ENCODE results near the gene VPS41.
"Not testable (repeated sequence)": the region's sequence is repeated elsewhere in the genome, so short reads cannot be mapped to it uniquely, and the experiment has no call there.

VPS41 gene

DNA sequence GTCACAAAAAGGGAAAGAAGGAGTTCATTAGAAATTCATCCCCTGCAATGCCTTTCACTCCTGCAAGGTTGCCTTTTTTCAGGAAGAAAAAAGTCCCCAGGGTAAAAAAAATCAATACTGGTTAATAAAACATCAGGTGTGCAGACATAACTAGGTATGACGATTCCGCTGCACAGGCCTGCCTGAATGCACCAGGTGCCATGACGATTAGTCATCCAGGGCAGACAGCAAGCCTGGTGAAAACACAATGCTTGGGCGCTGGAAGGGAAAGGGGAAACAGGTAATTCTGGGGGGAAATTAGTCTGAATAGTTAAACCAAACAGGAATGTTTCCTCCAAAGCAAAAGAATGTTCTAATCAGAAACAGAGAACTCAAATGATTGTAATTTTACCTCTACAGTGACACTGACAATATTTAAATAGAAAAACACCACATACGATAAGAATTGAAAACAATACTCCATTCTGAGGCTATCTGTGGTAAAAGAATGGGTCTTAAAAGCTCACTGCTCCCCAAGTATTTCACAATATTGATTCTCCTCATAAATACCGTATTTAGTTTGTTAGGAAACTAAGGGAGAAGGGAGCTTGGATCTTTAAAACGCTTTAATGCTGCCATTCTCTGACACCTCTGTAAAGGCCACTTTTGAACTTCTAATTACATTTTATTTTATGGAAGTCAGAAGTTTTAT lies 45.2 kb downstream of the VPS41 start:
- Histone ChIP-seq H3K27me3 (ENCODE audit: insufficient read depth, low read length) (no peaks in the 10 kb centered on the region), H3K9me3 (ENCODE audit: low read length) (no peaks in the 10 kb centered on the region), H2AFZ (ENCODE audit: low read depth, low read length) (no peak overlapping the region), H3K4me3 (ENCODE audit: low read length) (no peak overlapping the region), H3K36me3 (ENCODE audit: insufficient read depth, low read length) (peaks cover 21% of the 10 kb centered on the region), H3K4me1 (ENCODE audit: insufficient read depth, low read length) (peaks cover 16% of the 10 kb centered on the region)

DNA sequence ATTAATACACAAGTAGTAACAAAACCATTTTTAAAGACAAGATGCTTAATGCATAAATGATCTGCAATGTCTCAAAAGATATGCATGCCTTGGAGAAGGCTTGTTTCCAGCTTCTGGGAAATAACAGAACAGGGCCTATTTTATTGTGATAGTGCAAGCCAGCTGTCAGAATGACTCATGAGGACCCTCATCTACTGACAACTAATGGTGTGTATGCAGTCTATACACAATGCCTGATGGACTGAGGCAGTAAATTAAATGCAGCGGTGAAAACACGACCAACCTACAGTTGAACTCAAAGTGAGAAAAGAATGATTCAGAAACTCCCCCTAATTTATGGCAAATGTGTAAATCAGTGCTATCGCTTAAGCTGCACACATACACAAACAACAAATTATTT lies 46.3 kb downstream of the VPS41 start:
- Histone ChIP-seq H3K4me1 (ENCODE audit: insufficient read depth, low read length) (peaks cover 16% of the 10 kb centered on the region), H3K4me3 (ENCODE audit: low read length) (no peak overlapping the region), H3K9me3 (ENCODE audit: low read length) (no peaks in the 10 kb centered on the region), H2AFZ (ENCODE audit: low read depth, low read length) (no peak overlapping the region), H3K27me3 (ENCODE audit: insufficient read depth, low read length) (no peaks in the 10 kb centered on the region), H3K36me3 (ENCODE audit: insufficient read depth, low read length) (peaks cover 12% of the 10 kb centered on the region)

- Histone ChIP-seq H3K4me3 (ENCODE audit: low read length) (no peak overlapping the region), H3K27me3 (ENCODE audit: insufficient read depth, low read length) (no peaks in the 10 kb centered on the region), H3K9me3 (ENCODE audit: low read length) (no peaks in the 10 kb centered on the region), H2AFZ (ENCODE audit: low read depth, low read length) (no peak overlapping the region), H3K36me3 (ENCODE audit: insufficient read depth, low read length) (peaks cover 3% of the 10 kb centered on the region), H3K4me1 (ENCODE audit: insufficient read depth, low read length) (peaks cover 11% of the 10 kb centered on the region)
Observed at GRCh38 chr7:38858259-38858884, 50.6 kb downstream of the VPS41 start.

GRCh38 chr7:38855867-38856266 lies 53.1 kb downstream of the VPS41 start:
- no peak overlapping the region for H2AFZ ChIP-seq (ENCODE audit: low read depth, low read length)
- no peaks in the 10 kb centered on the region for H3K27me3 ChIP-seq (ENCODE audit: insufficient read depth, low read length)
- peaks cover 3% of the 10 kb centered on the region for H3K4me1 ChIP-seq (ENCODE audit: insufficient read depth, low read length)
- no peaks in the 10 kb centered on the region for H3K9me3 ChIP-seq (ENCODE audit: low read length)
- no peaks in the 10 kb centered on the region for H3K36me3 ChIP-seq (ENCODE audit: insufficient read depth, low read length)
- H3K4me3 ChIP-seq (ENCODE audit: low read length) = no peak overlapping the region

- no peaks in the 10 kb centered on the region for H3K27me3 ChIP-seq (ENCODE audit: insufficient read depth, low read length)
- H3K9me3 ChIP-seq (ENCODE audit: low read length) = no peaks in the 10 kb centered on the region
- H2AFZ ChIP-seq (ENCODE audit: low read depth, low read length) = no peak overlapping the region
- H3K36me3 ChIP-seq (ENCODE audit: insufficient read depth, low read length) = no peaks in the 10 kb centered on the region
- peaks cover 5% of the 10 kb centered on the region for H3K4me1 ChIP-seq (ENCODE audit: insufficient read depth, low read length)
- no peak overlapping the region for H3K4me3 ChIP-seq (ENCODE audit: low read length)
Observed at GRCh38 chr7:38855386-38855785, 53.6 kb downstream of the VPS41 start.

DNA sequence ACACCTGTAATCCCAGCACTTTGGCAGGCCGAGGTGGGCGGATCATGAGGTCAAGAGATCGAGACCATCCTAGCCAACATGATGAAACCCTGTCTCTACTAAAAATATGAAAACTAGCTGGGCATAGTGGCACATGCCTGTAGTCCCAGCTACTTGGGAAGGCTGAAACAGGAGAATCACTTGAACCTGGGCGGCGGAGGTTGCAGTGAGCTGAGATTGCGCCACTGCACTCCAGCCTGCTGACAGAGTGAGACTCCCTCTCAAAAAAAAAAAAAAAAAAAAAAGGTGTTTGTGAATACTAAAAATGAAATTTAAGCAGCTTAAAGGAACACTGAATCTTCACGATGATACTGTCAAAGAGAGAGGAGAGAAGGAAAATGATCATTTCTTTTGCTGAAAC lies 54.0 kb downstream of the VPS41 start:
- H2AFZ ChIP-seq (ENCODE audit: low read depth, low read length); H3K36me3 ChIP-seq (ENCODE audit: insufficient read depth, low read length); H3K4me3 ChIP-seq (ENCODE audit: low read length); H3K4me1 ChIP-seq (ENCODE audit: insufficient read depth, low read length); H3K9me3 ChIP-seq (ENCODE audit: low read length); H3K27me3 ChIP-seq (ENCODE audit: insufficient read depth, low read length): not testable (repeated sequence)

DNA sequence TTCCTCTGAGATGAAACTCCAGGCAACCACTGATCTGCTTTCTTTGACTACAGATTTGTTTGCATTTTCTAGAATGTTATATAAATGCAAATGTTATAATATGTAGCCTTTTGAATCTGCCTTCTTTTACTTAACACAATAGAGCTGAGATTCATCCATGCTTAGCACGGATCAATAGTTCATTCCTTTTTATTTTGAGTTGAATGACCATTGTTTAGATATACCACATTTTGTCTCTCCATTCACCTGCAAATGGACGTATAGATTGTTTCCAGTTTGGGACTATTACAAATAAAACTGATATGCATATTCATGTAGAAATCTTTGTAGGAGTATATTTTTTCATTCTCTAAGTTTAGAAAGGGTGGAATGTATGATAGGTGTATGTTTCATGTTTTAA lies 57.7 kb downstream of the VPS41 start:
- Histone ChIP-seq H3K9me3 (ENCODE audit: low read length) (no peaks in the 10 kb centered on the region), H2AFZ (ENCODE audit: low read depth, low read length) (no peak overlapping the region), H3K36me3 (ENCODE audit: insufficient read depth, low read length) (no peaks in the 10 kb centered on the region), H3K4me1 (ENCODE audit: insufficient read depth, low read length) (peaks cover 5% of the 10 kb centered on the region), H3K4me3 (ENCODE audit: low read length) (no peak overlapping the region), H3K27me3 (ENCODE audit: insufficient read depth, low read length) (no peaks in the 10 kb centered on the region)

DNA sequence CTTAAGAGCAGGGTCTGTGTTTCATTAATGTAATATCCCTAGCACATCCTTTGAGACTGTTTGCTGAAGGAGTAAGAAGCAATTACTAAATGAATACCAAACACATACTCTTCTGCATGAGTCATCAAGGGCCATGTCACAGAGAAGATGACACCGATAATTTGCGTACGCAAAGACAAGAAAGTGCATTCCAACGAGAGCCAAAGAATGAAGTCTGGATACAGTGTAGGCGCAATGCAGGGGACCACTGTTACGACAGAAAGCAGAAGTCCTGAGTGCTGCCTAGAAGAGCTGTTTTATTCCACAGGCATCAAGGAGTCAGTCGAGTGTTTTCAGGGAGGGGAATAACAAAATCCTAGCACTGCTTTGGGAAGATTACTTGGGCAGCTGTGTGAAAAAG lies 62.7 kb downstream of the VPS41 start:
- H3K9me3 ChIP-seq (ENCODE audit: low read length) = no peaks in the 10 kb centered on the region
- H3K36me3 ChIP-seq (ENCODE audit: insufficient read depth, low read length) = no peaks in the 10 kb centered on the region
- no peak overlapping the region for H2AFZ ChIP-seq (ENCODE audit: low read depth, low read length)
- no peaks in the 10 kb centered on the region for H3K27me3 ChIP-seq (ENCODE audit: insufficient read depth, low read length)
- no peak overlapping the region for H3K4me3 ChIP-seq (ENCODE audit: low read length)
- H3K4me1 ChIP-seq (ENCODE audit: insufficient read depth, low read length) = peaks cover 5% of the 10 kb centered on the region

DNA sequence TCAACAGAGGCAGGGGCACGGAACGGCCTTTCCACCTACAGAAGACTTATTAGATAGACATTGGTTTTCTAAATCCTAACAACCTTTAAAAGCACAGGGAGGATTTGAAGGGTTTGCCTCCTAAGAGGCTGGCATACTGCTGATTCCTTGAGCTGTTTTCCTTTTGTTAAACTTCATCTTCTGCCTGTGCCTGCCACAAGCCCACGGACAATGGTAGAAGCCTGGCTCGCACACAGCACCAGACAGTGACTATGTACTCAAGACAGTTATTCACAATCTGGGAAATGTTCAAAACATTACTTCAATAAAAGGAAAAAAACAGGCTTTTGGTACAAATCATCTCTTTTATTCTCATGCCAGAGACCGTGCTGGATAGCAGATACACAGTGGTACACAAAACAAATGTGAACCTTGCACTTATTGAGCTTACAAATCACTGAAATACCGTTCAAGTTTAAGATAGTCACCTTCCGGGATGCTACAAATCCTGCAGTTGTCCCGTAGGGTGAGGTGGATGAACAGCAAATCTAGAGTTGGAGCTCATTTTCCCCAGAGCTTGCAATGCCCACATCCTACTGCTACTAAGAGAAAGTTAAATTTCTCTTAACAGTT lies 63.9 kb downstream of the VPS41 start:
- Histone ChIP-seq H3K4me1 (ENCODE audit: insufficient read depth, low read length) (no peaks in the 10 kb centered on the region), H2AFZ (ENCODE audit: low read depth, low read length) (no peak overlapping the region), H3K9me3 (ENCODE audit: low read length) (no peaks in the 10 kb centered on the region), H3K27me3 (ENCODE audit: insufficient read depth, low read length) (no peaks in the 10 kb centered on the region), H3K4me3 (ENCODE audit: low read length) (no peak overlapping the region), H3K36me3 (ENCODE audit: insufficient read depth, low read length) (no peaks in the 10 kb centered on the region)

DNA sequence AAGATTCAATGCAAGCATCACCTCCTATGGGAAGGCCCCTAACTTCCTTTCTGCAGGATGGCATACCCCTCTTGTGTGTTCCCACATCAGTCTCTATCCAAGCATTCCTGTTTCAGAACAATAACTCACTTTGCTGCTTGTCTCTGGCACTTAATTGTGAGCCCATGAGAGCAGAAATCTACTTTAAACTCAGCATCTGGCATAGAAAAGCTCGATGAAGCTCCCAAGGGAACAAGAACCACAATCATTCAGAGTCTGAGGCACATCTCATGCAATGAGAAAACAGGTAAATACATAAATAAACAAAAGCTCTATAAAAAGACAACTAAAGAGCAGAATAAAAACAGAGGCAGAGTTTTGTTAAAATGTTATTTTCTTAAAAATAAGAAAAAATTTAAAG lies 66.2 kb downstream of the VPS41 start:
- Histone ChIP-seq H3K27me3 (ENCODE audit: insufficient read depth, low read length) (no peaks in the 10 kb centered on the region), H2AFZ (ENCODE audit: low read depth, low read length) (no peak overlapping the region), H3K36me3 (ENCODE audit: insufficient read depth, low read length) (no peaks in the 10 kb centered on the region), H3K4me1 (ENCODE audit: insufficient read depth, low read length) (no peaks in the 10 kb centered on the region), H3K4me3 (ENCODE audit: low read length) (no peak overlapping the region), H3K9me3 (ENCODE audit: low read length) (no peaks in the 10 kb centered on the region)

DNA sequence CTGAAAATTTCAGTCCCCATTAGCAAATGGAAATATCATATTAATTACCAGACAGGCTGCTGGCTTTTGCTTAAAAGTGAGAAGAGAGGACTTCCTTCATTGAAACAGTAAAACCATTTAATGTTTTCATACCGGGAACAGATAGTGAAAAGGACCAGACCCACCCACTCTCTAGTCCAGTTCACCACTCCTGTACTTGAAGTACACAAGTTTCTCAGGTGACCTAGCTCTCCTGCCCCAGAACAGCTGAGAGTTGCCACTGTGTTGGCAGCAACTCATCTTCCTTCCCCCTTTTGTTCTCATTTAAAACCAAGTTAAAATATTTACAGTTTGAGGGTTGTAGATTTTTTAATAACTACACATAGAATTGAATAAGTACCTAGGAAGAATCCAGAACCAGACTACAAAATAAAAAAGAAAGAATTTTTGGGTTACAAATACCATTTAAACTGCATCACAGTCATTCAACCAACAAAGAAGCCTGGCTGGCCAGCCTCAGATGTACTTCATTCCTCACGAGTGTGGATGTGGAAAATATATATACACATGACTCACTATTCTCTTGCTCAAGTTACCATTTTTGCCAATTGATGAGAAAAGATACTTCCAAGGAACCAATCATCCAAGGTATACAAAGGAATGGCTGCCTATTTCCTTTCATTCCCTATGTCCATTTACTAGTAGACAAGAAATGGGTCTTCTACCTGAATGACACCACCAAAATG lies 68.1 kb downstream of the VPS41 start:
- Histone ChIP-seq H3K36me3 (ENCODE audit: insufficient read depth, low read length) (no peaks in the 10 kb centered on the region), H3K4me1 (ENCODE audit: insufficient read depth, low read length) (no peaks in the 10 kb centered on the region), H3K4me3 (ENCODE audit: low read length) (no peak overlapping the region)

DNA sequence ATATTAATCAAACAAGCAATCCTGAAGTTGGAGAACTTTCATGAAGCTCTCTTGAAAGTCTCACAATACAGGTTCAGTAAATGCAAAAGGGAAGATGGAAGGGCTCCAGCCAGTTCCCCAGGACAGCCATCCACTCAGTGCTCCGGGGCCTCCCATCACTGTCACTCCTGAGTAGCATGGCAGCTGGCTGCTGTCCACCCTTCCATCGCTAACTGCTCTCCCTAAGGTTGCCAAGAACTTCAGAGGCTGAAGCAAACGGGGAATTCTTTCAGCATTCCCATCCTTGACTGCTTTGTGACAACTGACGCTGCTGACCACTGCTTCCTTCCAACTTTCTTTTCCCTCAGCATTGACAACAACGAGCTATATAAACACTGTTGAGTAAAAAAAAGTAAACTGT lies 69.1 kb downstream of the VPS41 start:
- Histone ChIP-seq H3K4me1 (ENCODE audit: insufficient read depth, low read length) (no peaks in the 10 kb centered on the region), H2AFZ (ENCODE audit: low read depth, low read length) (no peak overlapping the region), H3K27me3 (ENCODE audit: insufficient read depth, low read length) (no peaks in the 10 kb centered on the region), H3K4me3 (ENCODE audit: low read length) (no peak overlapping the region), H3K36me3 (ENCODE audit: insufficient read depth, low read length) (no peaks in the 10 kb centered on the region), H3K9me3 (ENCODE audit: low read length) (no peaks in the 10 kb centered on the region)

More for the DNA sequence above, 68.1 kb downstream of the VPS41 start:
- no peaks in the 10 kb centered on the region for H3K27me3 ChIP-seq (ENCODE audit: insufficient read depth, low read length)
- H2AFZ ChIP-seq (ENCODE audit: low read depth, low read length) = no peak overlapping the region
- H3K9me3 ChIP-seq (ENCODE audit: low read length) = no peaks in the 10 kb centered on the region

GRCh38 chr7:38838725-38839385 lies 70.1 kb downstream of the VPS41 start:
- Histone ChIP-seq H3K27me3 (ENCODE audit: insufficient read depth, low read length) (no peaks in the 10 kb centered on the region), H3K4me3 (ENCODE audit: low read length) (no peak overlapping the region), H3K9me3 (ENCODE audit: low read length) (no peaks in the 10 kb centered on the region), H2AFZ (ENCODE audit: low read depth, low read length) (no peak overlapping the region), H3K4me1 (ENCODE audit: insufficient read depth, low read length) (peaks cover 2% of the 10 kb centered on the region), H3K36me3 (ENCODE audit: insufficient read depth, low read length) (no peaks in the 10 kb centered on the region)

Data from neuron (in vitro differentiated cells).